Measurements from ENCODE around the gene CIB1.
A peak's percentile ranks its signal among the peaks of the same experiment; 100 is the strongest.
"Not testable (repeated sequence)": the region's sequence is repeated elsewhere in the genome, so short reads cannot be mapped to it uniquely, and the experiment has no call there.

Gene CIB1

DNA sequence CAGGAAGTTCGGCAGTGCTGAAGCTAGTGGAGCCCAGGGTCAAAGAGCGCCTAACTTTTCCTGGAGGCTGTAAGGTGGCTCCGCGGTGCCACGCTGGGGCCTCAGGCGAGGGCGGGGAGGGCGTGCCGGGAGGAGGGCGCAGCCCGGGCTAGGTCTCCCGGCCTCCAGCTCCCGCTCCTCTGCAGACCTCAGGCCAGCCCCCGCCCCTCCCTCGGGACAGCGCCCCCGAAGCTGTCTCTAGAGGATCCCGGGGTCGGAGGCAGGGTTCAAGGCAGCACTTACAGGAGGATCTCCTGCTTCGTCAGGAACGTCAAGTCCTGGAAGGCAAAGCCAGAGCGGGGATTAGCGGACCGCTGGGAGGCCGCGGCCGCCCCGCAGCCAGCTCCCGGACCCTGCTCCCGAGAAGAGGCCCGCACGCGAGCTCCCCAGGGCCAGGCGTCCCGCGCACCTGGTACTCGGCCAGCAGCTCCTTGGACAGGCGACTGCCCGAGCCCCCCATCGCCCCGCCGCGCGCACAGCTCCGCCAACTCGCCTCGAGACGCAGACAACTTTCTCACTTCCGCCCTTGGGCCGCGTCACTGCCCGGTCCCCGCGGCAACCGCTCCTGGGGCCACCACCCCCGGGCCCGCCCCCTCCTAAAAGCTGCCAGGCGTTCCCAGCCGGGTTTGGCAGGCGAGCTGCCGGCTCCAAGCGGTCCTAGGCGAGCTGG, at the start of gene CIB1:
Gene CIB1, minus strand, starts transcription at position 555 of the 709 bp plus-strand sequence. Its CDS starts 56 bp downstream, at position 499.
- peak; percentile 36 for DNase-seq (ENCODE audit: low read depth)

DNA sequence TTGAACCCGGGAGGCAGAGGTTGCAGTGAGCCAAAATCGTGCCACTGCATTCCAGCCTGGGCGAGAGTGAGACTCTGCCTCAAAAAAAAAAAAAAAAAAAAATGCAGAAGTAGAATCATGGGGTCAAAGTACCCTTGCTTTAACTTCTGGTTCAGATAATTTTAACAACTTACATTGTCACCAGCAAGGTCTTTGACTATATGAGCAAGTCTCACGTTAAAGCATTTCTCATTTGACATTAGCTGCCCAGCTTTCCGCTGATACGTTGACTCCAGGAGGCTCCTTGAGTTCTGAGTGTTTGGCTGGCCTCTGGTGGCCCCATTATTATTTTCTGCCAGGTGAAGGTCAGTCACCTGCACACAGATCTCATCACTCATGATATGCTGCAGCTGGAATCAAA, 47.9 kb upstream of the CIB1 start:
- DNase-seq (ENCODE audit: low read depth), result not testable (repeated sequence)

GRCh38 chr15:90280743-90281142, 47.0 kb upstream of the CIB1 start:
- not testable (repeated sequence) for DNase-seq (ENCODE audit: low read depth)

GRCh38 chr15:90278467-90278866, 44.7 kb upstream of the CIB1 start:
- not testable (repeated sequence) for DNase-seq (ENCODE audit: low read depth)

- no peak for DNase-seq (ENCODE audit: low read depth)
Observed at GRCh38 chr15:90271459-90272166, 37.9 kb upstream of the CIB1 start.

- DNase-seq (ENCODE audit: low read depth), result no peak
Observed at GRCh38 chr15:90270502-90271150, 36.9 kb upstream of the CIB1 start.

- DNase-seq (ENCODE audit: low read depth), result no peak
Observed at GRCh38 chr15:90268415-90268814, 34.7 kb upstream of the CIB1 start.

GRCh38 chr15:90266485-90266884, 32.7 kb upstream of the CIB1 start:
- DNase-seq (ENCODE audit: low read depth), result no peak

DNA sequence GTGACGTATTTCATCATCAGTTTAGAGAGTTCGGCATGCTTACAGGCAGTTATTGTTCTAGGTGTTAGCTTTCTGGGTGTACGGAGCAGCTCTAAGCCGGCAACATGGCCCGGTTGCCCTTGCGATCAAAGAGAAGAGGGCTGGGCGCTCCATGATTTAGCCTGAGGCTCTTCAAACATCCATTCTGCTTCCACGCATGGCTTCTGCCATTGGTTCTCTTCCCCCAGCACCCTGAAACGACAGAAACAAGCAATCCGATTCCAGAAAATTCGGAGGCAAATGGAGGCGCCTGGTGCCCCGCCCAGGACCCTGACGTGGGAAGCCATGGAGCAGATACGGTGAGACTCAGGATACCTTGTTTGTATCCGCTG, 32.3 kb upstream of the CIB1 start:
- DNase-seq (ENCODE audit: low read depth), result peak; percentile 19

DNA sequence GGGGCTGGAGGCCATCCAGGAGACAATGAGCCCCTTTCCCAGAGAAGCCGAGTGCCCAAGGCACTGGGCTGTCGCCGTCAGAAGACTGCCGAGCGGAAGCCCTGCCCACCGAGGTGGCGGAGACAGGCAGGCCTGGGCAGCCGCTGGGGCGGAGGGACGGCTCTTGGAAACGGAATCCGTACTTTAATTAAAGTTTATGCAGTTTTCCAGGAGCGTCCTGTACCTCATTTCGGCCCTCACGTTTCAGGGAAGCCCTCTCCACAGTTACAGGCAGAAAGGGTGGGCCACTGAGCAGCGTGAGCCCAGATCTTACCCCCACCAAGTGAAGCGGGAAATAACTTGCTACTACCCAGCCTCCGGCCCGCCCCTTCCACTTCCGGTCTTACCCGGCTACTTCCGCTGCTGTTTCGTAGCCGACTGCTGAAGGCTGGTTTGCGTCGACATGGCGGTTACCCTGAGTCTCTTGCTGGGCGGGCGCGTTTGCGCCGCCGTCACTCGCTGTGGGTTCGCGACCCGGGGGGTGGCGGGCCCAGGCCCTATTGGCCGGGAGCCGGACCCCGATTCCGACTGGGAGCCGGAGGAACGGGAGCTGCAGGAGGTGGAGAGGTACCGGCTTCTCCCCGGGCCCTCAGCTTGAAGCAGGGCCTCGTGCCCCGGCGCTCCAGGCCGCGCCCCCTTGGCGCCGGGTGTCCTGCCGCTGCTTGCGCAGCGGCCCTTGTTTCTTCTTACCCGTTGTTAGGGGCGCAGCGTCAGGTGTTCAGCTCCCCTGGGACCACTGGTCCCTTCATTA, 31.7 kb upstream of the CIB1 start, which contains the start of gene NGRN:
Gene NGRN, plus strand, starts transcription at position 402 of the 790 bp plus-strand sequence. Its CDS starts 41 bp downstream, at position 443.
- DNase-seq (ENCODE audit: low read depth), result peak; percentile 85

DNA sequence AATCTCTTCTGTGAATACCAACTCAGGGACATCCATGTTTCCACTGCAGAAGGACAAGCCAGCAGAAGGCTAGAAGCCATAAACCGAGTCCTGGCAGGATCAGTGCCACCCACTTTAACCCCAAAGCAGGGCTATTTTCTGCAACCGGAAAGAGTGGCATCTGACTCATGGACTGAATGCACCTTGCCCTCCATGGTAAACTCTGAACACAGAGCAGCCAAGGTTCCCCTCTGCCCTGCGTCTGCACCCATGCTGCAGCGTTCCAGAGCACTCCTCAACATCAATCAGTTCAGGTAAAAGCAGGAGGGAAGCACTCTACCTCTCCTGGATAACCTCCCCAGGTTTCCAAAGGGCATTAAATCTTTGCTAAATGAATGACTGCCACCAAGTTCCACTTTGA, 30.9 kb upstream of the CIB1 start:
- no peak for DNase-seq (ENCODE audit: low read depth)

DNA sequence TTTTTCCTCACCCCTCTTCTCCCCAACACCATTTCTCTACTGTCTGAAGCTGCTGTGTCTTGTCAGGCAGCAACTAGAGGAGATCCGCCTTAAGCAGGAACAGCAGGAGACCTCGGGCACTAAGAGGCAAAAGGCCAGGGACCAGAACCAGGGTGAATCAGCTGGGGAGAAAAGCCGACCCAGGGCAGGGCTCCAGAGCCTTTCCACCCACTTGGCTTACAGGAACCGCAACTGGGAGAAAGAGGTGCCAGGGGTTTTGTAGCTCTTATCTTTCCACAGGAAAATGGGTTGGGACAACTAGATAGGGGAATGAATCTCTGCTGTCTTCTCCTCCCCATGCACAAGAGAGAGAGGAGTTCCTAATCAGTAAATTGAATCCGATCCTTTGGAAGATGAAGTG, 28.7 kb upstream of the CIB1 start:
- DNase-seq (ENCODE audit: low read depth), result no peak

GRCh38 chr15:90261811-90262210, 28.1 kb upstream of the CIB1 start:
- DNase-seq (ENCODE audit: low read depth), result no peak

DNA sequence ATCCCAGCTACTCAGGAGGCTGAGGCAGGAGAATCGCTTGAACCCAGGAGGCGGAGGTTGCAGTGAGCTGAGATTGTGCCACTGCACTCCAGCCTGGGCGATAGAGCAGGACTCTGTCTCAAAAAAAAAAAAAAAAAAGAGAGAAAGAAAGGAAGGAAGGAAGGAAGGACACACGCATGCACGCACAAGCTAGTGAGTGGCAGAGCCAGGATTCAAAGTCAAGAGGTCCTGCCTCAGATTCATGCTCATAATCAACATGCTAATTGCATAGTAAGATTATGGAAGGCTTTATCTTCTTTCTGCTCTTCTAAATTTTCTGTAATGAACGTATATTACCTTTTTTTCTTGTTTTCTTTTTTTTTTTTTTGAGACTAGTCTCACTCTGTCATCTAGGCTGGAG, 27.0 kb upstream of the CIB1 start:
- DNase-seq (ENCODE audit: low read depth), result not testable (repeated sequence)

- no peak for DNase-seq (ENCODE audit: low read depth)
Observed at GRCh38 chr15:90259524-90259923, 25.8 kb upstream of the CIB1 start.

- DNase-seq (ENCODE audit: low read depth), result no peak
Observed at GRCh38 chr15:90257776-90258175, 24.0 kb upstream of the CIB1 start.

DNA sequence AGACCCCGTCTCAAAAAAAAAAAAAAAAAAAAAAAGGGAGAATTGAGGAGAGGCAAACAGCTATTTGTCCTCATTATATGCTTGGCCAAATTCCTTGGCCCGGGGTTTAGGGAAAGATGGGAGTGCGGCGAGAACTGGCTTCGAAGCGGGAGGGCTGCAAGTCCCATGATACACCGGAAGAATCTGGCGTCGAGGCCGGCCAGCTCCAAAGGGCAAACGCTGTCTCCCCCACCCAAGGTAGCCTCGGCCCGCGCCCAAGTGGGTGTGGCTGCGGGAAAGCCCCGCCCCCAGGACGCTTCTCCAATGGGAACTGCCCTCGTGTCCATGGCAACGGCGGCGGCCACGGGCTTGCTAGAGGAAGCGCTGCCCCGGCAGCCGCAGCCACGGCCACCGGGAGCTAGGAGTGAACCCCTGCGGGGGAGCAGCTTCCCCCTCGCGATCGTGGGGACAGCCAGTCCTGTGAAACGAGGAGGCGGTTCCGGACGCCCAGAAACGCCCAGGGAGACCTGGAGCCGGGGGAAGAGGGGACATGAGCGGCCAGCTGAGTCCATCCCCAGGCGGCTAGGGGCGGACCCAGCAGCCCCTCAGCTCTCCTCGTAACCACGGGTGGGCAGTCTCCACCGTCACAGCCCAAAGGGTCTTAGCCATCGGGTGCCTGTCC, 15.6 kb upstream of the CIB1 start, which contains the start of gene TTLL13:
Gene TTLL13, plus strand, starts transcription at position 354 of the 661 bp plus-strand sequence. CDS start 1,075 bp downstream, outside the sequence.
- peak; percentile 45 for DNase-seq (ENCODE audit: low read depth)

DNA sequence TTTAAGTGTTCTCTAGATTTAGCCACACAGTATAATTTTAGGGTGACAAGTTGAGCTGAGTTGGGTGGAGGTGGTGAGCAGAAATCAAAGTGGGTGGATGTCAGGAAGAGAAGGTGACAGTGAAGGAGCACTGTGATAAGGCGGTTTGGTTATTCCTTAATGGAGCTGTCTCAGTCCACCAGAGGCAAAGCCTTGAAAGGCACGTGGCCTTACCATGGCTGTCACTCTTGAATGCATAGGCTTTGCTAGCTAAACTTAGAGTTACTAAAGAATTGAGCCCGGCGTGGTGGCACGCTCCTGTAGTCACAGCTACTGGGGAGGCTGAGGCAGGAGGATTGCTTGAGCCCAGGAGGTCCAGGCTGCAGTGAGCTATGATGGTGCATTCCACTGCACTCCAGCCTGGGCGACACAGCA, 15.1 kb upstream of the CIB1 start:
- DNase-seq (ENCODE audit: low read depth), result no peak

DNA sequence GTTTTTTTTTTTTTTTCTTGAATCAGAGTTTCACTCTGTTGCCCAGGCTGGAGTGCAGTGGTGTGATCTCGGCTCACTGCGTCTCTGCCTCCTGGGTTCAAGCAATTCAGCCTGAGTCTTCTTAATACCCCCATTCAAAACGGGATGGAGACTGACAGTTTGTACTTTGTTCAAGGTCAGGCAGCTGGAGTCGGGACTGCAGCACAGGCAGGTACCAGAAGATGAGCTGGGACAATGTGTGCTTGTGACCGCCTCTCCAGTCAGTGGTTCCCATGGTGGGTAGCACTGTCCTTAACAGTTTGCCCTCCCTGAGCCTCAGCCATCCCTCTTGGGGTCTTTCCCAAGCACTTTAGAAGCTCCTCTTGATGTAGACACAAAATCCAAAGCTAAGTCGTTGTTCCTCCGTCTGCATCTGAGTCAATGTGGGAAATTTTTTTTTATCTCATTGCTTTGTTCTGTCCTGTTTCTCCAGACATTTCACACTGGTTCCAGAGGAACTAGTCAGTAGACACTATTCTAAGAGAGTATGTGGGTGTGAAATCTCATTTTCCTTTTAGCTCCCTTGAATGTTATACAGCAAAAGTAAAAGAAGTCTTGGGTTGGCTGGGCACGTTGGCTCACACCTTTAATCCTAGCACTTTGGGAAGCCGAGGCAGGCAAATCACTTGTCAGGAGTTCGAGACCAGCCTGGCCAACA, 10.3 kb upstream of the CIB1 start:
- DNase-seq (ENCODE audit: low read depth), result no peak

GRCh38 chr15:90241343-90242192, 7.8 kb upstream of the CIB1 start:
- DNase-seq (ENCODE audit: low read depth), result no peak
